CD4-positive, CD25-positive, alpha-beta regulatory T cell (primary cell): ENCODE data around the gene FAM163A. TPM values are rescaled to one million over a fixed set of nuclear protein-coding genes. Genes with fewer than 3 reads are reported as not detected.
A peak's percentile ranks its signal among the peaks of the same experiment; 100 is the strongest.

Experiments
- ATAC-seq, 2 donors: fragments of 150-1000 bp; cut with Tn5 transposase; one replicate each; pipeline ENCODE4 v1.10.0; 2021; ENCODE audit warnings: low read depth in 2 of 2, moderate number of reproducible peaks in 2 of 2, moderate library complexity in 1 of 2
- DNase-seq, 3 donors: peaks; one replicate each; pipeline versions ENCODE4 v3.0.0 to v3.0.0-alpha.2; 2012 to 2022; ENCODE audit warnings: mixed read lengths in 1 of 3
- H3K27ac ChIP-seq: one replicate; pipeline ENCODE4 v1.7.0; 2013; ENCODE audit warnings: mild to moderate bottlenecking, low read length; ENCODE audit not compliant: insufficient read depth, poor library complexity, severe bottlenecking
- H3K27me3 ChIP-seq: one replicate; pipeline ENCODE4 v1.7.0; 2013; ENCODE audit warnings: low read length; ENCODE audit not compliant: control insufficient read depth, insufficient read depth
- H3K36me3 ChIP-seq: one replicate; pipeline ENCODE4 v1.7.0; 2013; ENCODE audit warnings: mild to moderate bottlenecking, low read length, moderate library complexity; ENCODE audit not compliant: control insufficient read depth, insufficient read depth
- H3K4me1 ChIP-seq: 2 replicates; pipeline ENCODE4 v1.7.0; 2013; ENCODE audit warnings: mild to moderate bottlenecking, low read length; ENCODE audit not compliant: insufficient read depth, control insufficient read depth, poor library complexity, severe bottlenecking
- H3K4me3 ChIP-seq: one replicate; pipeline ENCODE4 v1.7.0; 2013; ENCODE audit warnings: low read depth, mild to moderate bottlenecking, low read length, moderate library complexity
- H3K9me3 ChIP-seq, 2 experiments: 1 replicate in 1 of 2; 2 replicates in 1 of 2; pipeline ENCODE4 v1.7.0; 2013; ENCODE audit warnings: low read length in 2 of 2, mild to moderate bottlenecking in 1 of 2, moderate library complexity in 1 of 2; ENCODE audit not compliant: control insufficient read depth in 2 of 2
- H3K27ac Mint-ChIP-seq, 3 donors: one replicate each; pipeline ENCODE4 v1.8.0; 2020 to 2022; ENCODE audit warnings: mild to moderate bottlenecking in 3 of 3, mixed read lengths in 3 of 3, moderate library complexity in 2 of 3
- H3K27me3 Mint-ChIP-seq: one replicate; pipeline ENCODE4 v1.8.0; 2022; ENCODE audit warnings: mild to moderate bottlenecking, mixed read lengths
- H3K36me3 Mint-ChIP-seq: one replicate; pipeline ENCODE4 v1.8.0; 2020; ENCODE audit warnings: mixed read lengths
- H3K4me1 Mint-ChIP-seq, 4 donors: one replicate each; pipeline ENCODE4 v1.8.0; 2020 to 2022; ENCODE audit warnings: mixed read lengths in 4 of 4, mild to moderate bottlenecking in 1 of 4
- H3K4me3 Mint-ChIP-seq, 4 donors: one replicate each; pipeline ENCODE4 v1.8.0; 2020 to 2022; ENCODE audit warnings: mild to moderate bottlenecking in 4 of 4, mixed read lengths in 4 of 4, moderate library complexity in 3 of 4
- H3K9me3 Mint-ChIP-seq, 7 donors: one replicate each; pipeline ENCODE4 v1.8.0; 2020 to 2022; ENCODE audit warnings: mixed read lengths in 7 of 7, mild to moderate bottlenecking in 3 of 7, moderate library complexity in 2 of 7
- polyA plus RNA-seq, 4 donors: library from polyadenylated mRNA; unstranded; fragments of 300-500 nt; fragmentation: Illumina TruSeq; gene quantifications; one replicate each; pipeline ENCODE4 v1.2.3, GENCODE V29; 2021
- total RNA-seq: library from RNA; stranded (reverse); gene quantifications from one replicate; pipeline ENCODE4 v1.2.3, GENCODE V29; 2022

Gene FAM163A
- total and polyA plus RNA-seq, 5 donors from 2014 or later: 0.13 TPM; not detected in 4

GRCh38 chr1:179714159-179714558 is 28.9 kb upstream of the FAM163A start:
- DNase-seq (no peak), ATAC-seq (no peak)
- no peaks in the 10 kb centered on the region for H3K36me3 ChIP-seq
- H3K4me3 ChIP-seq: no peak overlapping the region
- Mint-ChIP-seq H3K4me1 (peaks cover 0 to 6% (median 4%) of the 10 kb centered on the region in 4 donors), H3K27me3 (no peaks in the 10 kb centered on the region), H3K4me3 (no peak overlapping the region), H3K9me3 (peaks cover 2 to 60% (median 18%) of the 10 kb centered on the region in 7 donors), H3K27ac (no peak overlapping the region), H3K36me3 (no peaks in the 10 kb centered on the region)
- H3K4me1 ChIP-seq: no peaks in the 10 kb centered on the region
- no peak overlapping the region for H3K27ac ChIP-seq
- peaks cover 30 to 35% of the 10 kb centered on the region in 2 experiments for H3K9me3 ChIP-seq
- H3K27me3 ChIP-seq: no peaks in the 10 kb centered on the region

GRCh38 chr1:179714623-179715022 is 28.5 kb upstream of the FAM163A start:
- no peak overlapping the region for H3K4me3 Mint-ChIP-seq
- Histone ChIP-seq H3K4me1 (no peaks in the 10 kb centered on the region), H3K27ac (no peak overlapping the region), H3K27me3 (no peaks in the 10 kb centered on the region), H3K36me3 (no peaks in the 10 kb centered on the region), H3K4me3 (no peak overlapping the region), H3K9me3 (peaks cover 32 to 35% of the 10 kb centered on the region in 2 experiments)
- H3K4me1 Mint-ChIP-seq: peaks cover 0 to 4% (median 3%) of the 10 kb centered on the region in 4 donors
- no peaks in the 10 kb centered on the region for H3K36me3 Mint-ChIP-seq
- no peak overlapping the region for H3K27ac Mint-ChIP-seq
- ATAC-seq: no peak
- no peak for DNase-seq
- H3K9me3 Mint-ChIP-seq: peaks cover 2 to 65% (median 18%) of the 10 kb centered on the region in 7 donors
- H3K27me3 Mint-ChIP-seq: no peaks in the 10 kb centered on the region

GRCh38 chr1:179719272-179719671 is 23.8 kb upstream of the FAM163A start:
- no peaks in the 10 kb centered on the region for H3K36me3 Mint-ChIP-seq
- peaks cover 28 to 33% of the 10 kb centered on the region in 2 experiments for H3K9me3 ChIP-seq

GRCh38 chr1:179728271-179728670 is 14.8 kb upstream of the FAM163A start:
- ATAC-seq: no peak
- Histone ChIP-seq H3K4me1 (no peaks in the 10 kb centered on the region), H3K27me3 (peaks cover 18% of the 10 kb centered on the region), H3K4me3 (no peak overlapping the region), H3K9me3 (no peaks in the 10 kb centered on the region), H3K36me3 (no peaks in the 10 kb centered on the region), H3K27ac (no peak overlapping the region)
- H3K27me3 Mint-ChIP-seq: peaks cover 5% of the 10 kb centered on the region
- H3K36me3 Mint-ChIP-seq: no peaks in the 10 kb centered on the region
- peaks cover 0 to 2% (median 0%) of the 10 kb centered on the region in 7 donors for H3K9me3 Mint-ChIP-seq
- no peaks in the 10 kb centered on the region for H3K4me1 Mint-ChIP-seq
- no peak overlapping the region for H3K4me3 Mint-ChIP-seq
- H3K27ac Mint-ChIP-seq: no peak overlapping the region
- no peak for DNase-seq

More at GRCh38 chr1:179719272-179719671, 23.8 kb upstream of the FAM163A start:
- Histone ChIP-seq H3K27ac (no peak overlapping the region), H3K36me3 (no peaks in the 10 kb centered on the region), H3K27me3 (no peaks in the 10 kb centered on the region), H3K4me3 (no peak overlapping the region), H3K4me1 (no peaks in the 10 kb centered on the region)
- DNase-seq (no peak), ATAC-seq (no peak)
- no peak overlapping the region for H3K27ac Mint-ChIP-seq
- H3K9me3 Mint-ChIP-seq: peaks cover 0 to 65% (median 18%) of the 10 kb centered on the region in 7 donors
- H3K4me1 Mint-ChIP-seq: no peaks in the 10 kb centered on the region
- H3K27me3 Mint-ChIP-seq: no peaks in the 10 kb centered on the region
- no peak overlapping the region for H3K4me3 Mint-ChIP-seq

- H3K4me3 ChIP-seq: no peak overlapping the region
- H3K27me3 Mint-ChIP-seq: peaks cover 5% of the 10 kb centered on the region
- no peaks in the 10 kb centered on the region for H3K36me3 ChIP-seq
- ATAC-seq (no peak), DNase-seq (no peak)
- no peaks in the 10 kb centered on the region for H3K4me1 Mint-ChIP-seq
- no peak overlapping the region for H3K27ac ChIP-seq
- H3K9me3 ChIP-seq: no peaks in the 10 kb centered on the region
- no peaks in the 10 kb centered on the region for H3K4me1 ChIP-seq
- H3K27me3 ChIP-seq: peaks cover 20% of the 10 kb centered on the region
- H3K4me3 Mint-ChIP-seq: no peak overlapping the region
- H3K27ac Mint-ChIP-seq: no peak overlapping the region
- H3K36me3 Mint-ChIP-seq: no peaks in the 10 kb centered on the region
- no peaks in the 10 kb centered on the region for H3K9me3 Mint-ChIP-seq
These were observed 13.2 kb upstream of the FAM163A start for GRCh38 chr1:179729881-179730280.

GRCh38 chr1:179731643-179732042 is 11.4 kb upstream of the FAM163A start:
- Mint-ChIP-seq H3K9me3 (no peaks in the 10 kb centered on the region), H3K4me3 (no peak overlapping the region), H3K4me1 (no peaks in the 10 kb centered on the region), H3K27me3 (peaks cover 5% of the 10 kb centered on the region), H3K36me3 (no peaks in the 10 kb centered on the region), H3K27ac (no peak overlapping the region)
- DNase-seq (no peak), ATAC-seq (no peak)
- Histone ChIP-seq H3K27ac (no peak overlapping the region), H3K36me3 (no peaks in the 10 kb centered on the region), H3K4me3 (no peak overlapping the region), H3K27me3 (peaks cover 16% of the 10 kb centered on the region), H3K4me1 (no peaks in the 10 kb centered on the region), H3K9me3 (no peaks in the 10 kb centered on the region)

GRCh38 chr1:179742291-179742690 is 800 bp upstream of the FAM163A start:
- no peak overlapping the region for H3K4me3 ChIP-seq
- ATAC-seq: no peak
- no peak overlapping the region for H3K27ac ChIP-seq
- no peak for DNase-seq
- H3K36me3 ChIP-seq: no peaks in the 10 kb centered on the region
- H3K9me3 ChIP-seq: no peaks in the 10 kb centered on the region
- peaks cover 5% of the 10 kb centered on the region for H3K4me1 ChIP-seq
- H3K27me3 ChIP-seq: peaks cover 23% of the 10 kb centered on the region
- Mint-ChIP-seq H3K4me3 (peak overlapping the region in 2 of 4 donors; percentile 39 to 65), H3K27ac (no peak overlapping the region), H3K27me3 (peaks cover 71% of the 10 kb centered on the region), H3K9me3 (peaks cover 0 to 5% (median 2%) of the 10 kb centered on the region in 7 donors), H3K4me1 (peaks cover 0 to 10% (median 5%) of the 10 kb centered on the region in 4 donors), H3K36me3 (no peaks in the 10 kb centered on the region)

GRCh38 chr1:179743679-179744400 is 749 bp downstream of the FAM163A start:
- no peak overlapping the region for H3K27ac Mint-ChIP-seq
- no peaks in the 10 kb centered on the region for H3K36me3 Mint-ChIP-seq
- peaks cover 0 to 4% (median 0%) of the 10 kb centered on the region in 7 donors for H3K9me3 Mint-ChIP-seq
- Histone ChIP-seq H3K36me3 (no peaks in the 10 kb centered on the region), H3K4me1 (peaks cover 5% of the 10 kb centered on the region), H3K9me3 (no peaks in the 10 kb centered on the region), H3K27me3 (peaks cover 23% of the 10 kb centered on the region), H3K27ac (no peak overlapping the region), H3K4me3 (no peak overlapping the region)
- no peak for ATAC-seq
- H3K4me3 Mint-ChIP-seq: no peak overlapping the region
- no peak for DNase-seq
- peaks cover 65% of the 10 kb centered on the region for H3K27me3 Mint-ChIP-seq
- peaks cover 0 to 10% (median 5%) of the 10 kb centered on the region in 4 donors for H3K4me1 Mint-ChIP-seq
